Vagina (tissue), 2 donors: ENCODE results near the gene A2M.

Source experiments
- POLR2A ChIP-seq, 2 donors: fragments of 450-650 bp; IDR thresholded peaks; one replicate each; pipeline ENCODE4 v1.6.1; 2017; ENCODE audit warnings: antibody characterized with exemption in 2 of 2, mild to moderate bottlenecking in 2 of 2, moderate library complexity in 2 of 2
- POLR2AphosphoS5 ChIP-seq, 2 donors: sonication (generic); formaldehyde crosslinking; IDR thresholded peaks; one replicate each; pipeline ENCODE4 v1.9.0; 2017; ENCODE audit warnings: antibody characterized with exemption in 2 of 2, mild to moderate bottlenecking in 2 of 2, low read depth in 1 of 2; ENCODE audit not compliant: insufficient read depth in 1 of 2
- TF ChIP-seq, protein P1 (sequence below), 3 experiments: fragments of 450-650 bp in 2 of 3; fragments of 200-600 bp in 1 of 3; sonication (generic) in 1 of 3; IDR thresholded peaks; one replicate each; pipeline ENCODE4 v1.5.1; 2017 to 2019; ENCODE audit warnings: antibody characterized with exemption in 3 of 3, mild to moderate bottlenecking in 2 of 3, moderate library complexity in 2 of 3

DNA sequence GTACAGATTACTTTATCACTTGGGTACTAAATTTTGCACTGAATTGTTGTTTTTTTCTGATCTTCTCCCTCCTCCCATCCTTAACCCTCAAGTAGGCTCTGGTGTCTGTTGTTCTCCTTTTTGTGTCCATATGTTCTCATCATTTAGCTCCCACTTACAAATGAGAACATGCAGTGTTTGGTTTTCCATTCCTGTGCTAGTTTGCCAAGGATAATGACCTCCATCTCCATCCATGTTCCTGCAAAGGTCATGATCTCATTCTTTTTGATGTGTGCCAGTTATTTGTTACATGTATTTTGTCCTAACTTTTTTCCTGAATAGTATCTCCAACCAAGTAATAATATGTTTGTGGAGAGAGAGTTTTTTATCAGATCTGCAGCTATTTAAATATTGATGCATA lies 44.2 kb downstream of the A2M start:
- TF ChIP-seq, protein P1, sequence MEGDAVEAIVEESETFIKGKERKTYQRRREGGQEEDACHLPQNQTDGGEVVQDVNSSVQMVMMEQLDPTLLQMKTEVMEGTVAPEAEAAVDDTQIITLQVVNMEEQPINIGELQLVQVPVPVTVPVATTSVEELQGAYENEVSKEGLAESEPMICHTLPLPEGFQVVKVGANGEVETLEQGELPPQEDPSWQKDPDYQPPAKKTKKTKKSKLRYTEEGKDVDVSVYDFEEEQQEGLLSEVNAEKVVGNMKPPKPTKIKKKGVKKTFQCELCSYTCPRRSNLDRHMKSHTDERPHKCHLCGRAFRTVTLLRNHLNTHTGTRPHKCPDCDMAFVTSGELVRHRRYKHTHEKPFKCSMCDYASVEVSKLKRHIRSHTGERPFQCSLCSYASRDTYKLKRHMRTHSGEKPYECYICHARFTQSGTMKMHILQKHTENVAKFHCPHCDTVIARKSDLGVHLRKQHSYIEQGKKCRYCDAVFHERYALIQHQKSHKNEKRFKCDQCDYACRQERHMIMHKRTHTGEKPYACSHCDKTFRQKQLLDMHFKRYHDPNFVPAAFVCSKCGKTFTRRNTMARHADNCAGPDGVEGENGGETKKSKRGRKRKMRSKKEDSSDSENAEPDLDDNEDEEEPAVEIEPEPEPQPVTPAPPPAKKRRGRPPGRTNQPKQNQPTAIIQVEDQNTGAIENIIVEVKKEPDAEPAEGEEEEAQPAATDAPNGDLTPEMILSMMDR (IDR thresholded peaks at IDR 0.05): no peak
- TF ChIP-seq POLR2AphosphoS5 (IDR thresholded peaks at IDR 0.05; ENCODE audit: insufficient read depth in 1 of 2, low read depth in 1 of 2) (no peak), POLR2A (IDR thresholded peaks at IDR 0.05) (no peak)
